Endothelial cell of umbilical vein (primary cell): ENCODE data around the gene DSE. TPM values are rescaled to one million over a fixed set of nuclear protein-coding genes. Genes with fewer than 3 reads are reported as not detected.

Source experiments
- BruUV-seq: library from RNA; stranded (reverse); fragments of 400-500 nt; replicated peaks from 2 replicates; lab custom pipeline; 2021; lab: Mats Ljungman, UMichigan
- CTCF ChIA-PET: fragments of 300-600, 350-600 bp; sonication (Branson Sonifier 250); formaldehyde crosslinking; loops from one replicate; lab custom pipeline; 2021; ENCODE audit warnings: antibody characterized with exemption, inconsistent platforms; lab: Charles Lee
- POLR2A ChIA-PET: fragments of 300-600, 350-600 bp; sonication (Branson Sonifier 250); formaldehyde crosslinking; loops from one replicate; lab custom pipeline; 2021; ENCODE audit warnings: antibody characterized with exemption, inconsistent platforms; lab: Charles Lee
- DNase-seq: peaks from one replicate; pipeline ENCODE4 v3.0.0-alpha.2; 2011; ENCODE audit warnings: low read depth, low spot score
- FAIRE-seq: peaks from 2 replicates; lab custom pipeline; 2011; peaks lifted over from hg19 to GRCh38; lab: Jason Lieb, UNC
- H2AFZ ChIP-seq: 2 replicates; pipeline ENCODE4 v1.6.0; 2012; ENCODE audit warnings: low read depth, low read length, control low read depth, inconsistent platforms
- H3K27ac ChIP-seq: 2 replicates; pipeline ENCODE4 v1.5.1; 2011; ENCODE audit warnings: low read depth, mild to moderate bottlenecking, control low read depth, low read length, moderate library complexity; ENCODE audit not compliant: insufficient read depth
- H3K27me3 ChIP-seq, 2 experiments: 2 replicates each; pipeline versions ENCODE4 v1.6.0 to v1.6.1; 2011; ENCODE audit warnings: low read length in 2 of 2, mixed read lengths in 1 of 2; ENCODE audit not compliant: control insufficient read depth in 2 of 2, insufficient read depth in 2 of 2
- H3K36me3 ChIP-seq, 2 experiments: 2 replicates in 1 of 2; 3 replicates in 1 of 2; pipeline ENCODE4 v1.5.1; 2011; ENCODE audit warnings: low read length in 2 of 2, mild to moderate bottlenecking in 1 of 2, moderate library complexity in 1 of 2; ENCODE audit not compliant: control insufficient read depth in 2 of 2, insufficient read depth in 2 of 2; ENCODE audit errors: extremely low read depth in 1 of 2
- H3K4me1 ChIP-seq: 3 replicates; pipeline ENCODE4 v1.5.1; 2011; ENCODE audit warnings: mild to moderate bottlenecking, low read length; ENCODE audit not compliant: control insufficient read depth, insufficient read depth; ENCODE audit errors: extremely low read depth
- H3K4me2 ChIP-seq: 2 replicates; pipeline ENCODE4 v1.6.1; 2011; ENCODE audit warnings: low read length, control low read depth, mixed read lengths; ENCODE audit not compliant: insufficient read depth
- H3K4me3 ChIP-seq, 3 experiments: fragments of 200-600 bp in 1 of 3; sonication (generic), shearing (Covaris generic) in 1 of 3; replicated peaks in 1 of 3; 2 replicates each; pipeline ENCODE4 v1.5.1; 2011 to 2016; ENCODE audit warnings: control low read depth in 3 of 3, low read length in 3 of 3, mild to moderate bottlenecking in 2 of 3, inconsistent platforms in 1 of 3, low read depth in 1 of 3, moderate library complexity in 1 of 3; ENCODE audit not compliant: insufficient read depth in 1 of 3
- H3K79me2 ChIP-seq: 2 replicates; pipeline ENCODE4 v1.6.0; 2012; ENCODE audit warnings: low read length, inconsistent platforms; ENCODE audit not compliant: control insufficient read depth, insufficient read depth
- H3K9ac ChIP-seq: replicated peaks from 2 replicates; pipeline ENCODE3; 2011; ENCODE audit warnings: low read length, control low read depth; ENCODE audit not compliant: insufficient read depth; ENCODE audit errors: extremely low read depth
- H3K9me1 ChIP-seq: replicated peaks from 3 replicates; pipeline ENCODE4 v1.6.0; 2011; ENCODE audit warnings: mild to moderate bottlenecking, low read length; ENCODE audit not compliant: control insufficient read depth, insufficient read depth; ENCODE audit errors: extremely low read depth
- H3K9me3 ChIP-seq: replicated peaks from 2 replicates; pipeline ENCODE4 v1.5.1; 2012; ENCODE audit warnings: low read length, inconsistent platforms; ENCODE audit not compliant: control insufficient read depth, insufficient read depth
- H4K20me1 ChIP-seq: replicated peaks from 2 replicates; pipeline ENCODE3; 2011; ENCODE audit warnings: mild to moderate bottlenecking, low read length; ENCODE audit not compliant: control insufficient read depth, insufficient read depth; ENCODE audit errors: extremely low read depth
- CTCF ChIP-seq, 2 donors: IDR thresholded peaks; 1 replicate in 1 of 2; 2 replicates in 1 of 2; pipeline ENCODE4 v1.5.1; 2011; ENCODE audit warnings: low read length in 2 of 2, mild to moderate bottlenecking in 2 of 2, moderate library complexity in 2 of 2, control low read depth in 1 of 2, inconsistent platforms in 1 of 2, low read depth in 1 of 2; ENCODE audit not compliant: insufficient read depth in 1 of 2; ENCODE audit errors: extremely low read depth in 1 of 2
- EZH2 ChIP-seq: IDR thresholded peaks from 2 replicates; pipeline ENCODE4 v1.6.1; 2012; ENCODE audit warnings: borderline replicate concordance, low read depth, mild to moderate bottlenecking, moderate library complexity, low read length, inconsistent platforms; ENCODE audit not compliant: severe bottlenecking
- GATA2 ChIP-seq: IDR thresholded peaks from 2 replicates; pipeline ENCODE4 v1.7.0; 2011; ENCODE audit warnings: low read depth, mild to moderate bottlenecking, moderate library complexity, mixed read lengths, low read length; ENCODE audit not compliant: insufficient read length, insufficient read depth
- MAX ChIP-seq: IDR thresholded peaks from 2 replicates; pipeline ENCODE4 v1.6.1; 2011; ENCODE audit not compliant: insufficient read depth, insufficient read length
- MYC ChIP-seq: IDR thresholded peaks from one replicate; pipeline ENCODE4 v1.6.1; 2011; ENCODE audit warnings: mild to moderate bottlenecking, low read depth, low read length
- POLR2AphosphoS5 ChIP-seq: IDR thresholded peaks from 2 replicates; pipeline ENCODE4 v1.6.1; 2012; ENCODE audit warnings: low read depth, mild to moderate bottlenecking, control low read depth, low read length, moderate library complexity; ENCODE audit not compliant: insufficient read depth
- dilution Hi-C: fragments of 300-500 bp; cut with MboI; formaldehyde crosslinking; loops from one replicate; pipeline ENCODE4 v1.15.0; 2019; ENCODE audit warnings: low sequenced_read_pairs; ENCODE audit not compliant: extremely low pct_ligation_motif_present
- intact Hi-C: fragments of 100-400 bp; cut with micrococcal nuclease; formaldehyde crosslinking; loops from one replicate; pipeline ENCODE4 v1.10.0; 2022
- polyA plus RNA-seq, 4 experiments: library from polyadenylated mRNA; depleted of rRNA in 3 of 4; stranded (reverse) in 3 of 4; unstranded in 1 of 4; fragments of >200 nt; gene quantifications; 2 replicates each; pipeline versions ENCODE4 v1.2.1 to v1.2.3, GENCODE V29; 2011 to 2012; ENCODE audit warnings: missing spikeins in 1 of 4
- total RNA-seq: library from RNA; stranded (reverse); gene quantifications from 2 replicates; pipeline ENCODE4 v1.2.3, GENCODE V29; 2021

Gene DSE
- total and polyA plus RNA-seq, 2 donors (not counting 3 experiments of a cell fraction or from before 2014, with no cell fraction given): 12.0 to 25.0 TPM

GRCh38 chr6:116374586-116374985 is 3.8 kb downstream of the DSE start:
- H3K4me3 ChIP-seq: no peak overlapping the region
- no peaks in the 10 kb centered on the region for H4K20me1 ChIP-seq
- no peak overlapping the region for H3K4me2 ChIP-seq
- H3K9me3 ChIP-seq: no peaks in the 10 kb centered on the region
- no TSS peak for BruUV-seq
- dilution Hi-C loops (no loop called here), intact Hi-C loops (loop anchor here (5.0 kb wide), 3 partner anchors 87 to 198 kb away; partner anchors contain the start of genes CALHM5 and RWDD1)
- POLR2A ChIA-PET: no interaction called here
- H3K27me3 ChIP-seq: no peaks in the 10 kb centered on the region
- H3K9ac ChIP-seq: no peak overlapping the region
- H3K9me1 ChIP-seq: no peaks in the 10 kb centered on the region
- no peak overlapping the region for H2AFZ ChIP-seq
- H3K4me1 ChIP-seq: peaks cover 6% of the 10 kb centered on the region
- H3K27ac ChIP-seq: no peak overlapping the region
- DNase-seq (no peak), FAIRE-seq (no peak)
- no peaks in the 10 kb centered on the region for H3K79me2 ChIP-seq
- H3K36me3 ChIP-seq: no peaks in the 10 kb centered on the region
- CTCF ChIA-PET: interaction anchor here (0.6 to 2.3 kb wide), 2 partner anchors 27 to 87 kb away, joined by 3 to 7 read pairs; no protein-coding TSS in a partner anchor
- TF ChIP-seq CTCF (IDR thresholded peaks at IDR 0.05; ENCODE audit: extremely low read depth in 1 of 2, insufficient read depth in 1 of 2, low read depth in 1 of 2, low read length in 2 of 2): no peak
- no peak for TF ChIP-seq POLR2AphosphoS5
- no peak for TF ChIP-seq EZH2
- TF ChIP-seq MYC: no peak
- no peak for TF ChIP-seq GATA2
- no peak for TF ChIP-seq MAX
